HG03575 (cell line): ENCODE measurements around the gene GLOD4.
"Not testable (repeated sequence)": the region's sequence is repeated elsewhere in the genome, so short reads cannot be mapped to it uniquely, and the experiment has no call there.

Source experiments
- ATAC-seq: cut with Tn5 transposase; IDR thresholded peaks from one replicate; pipeline ENCODE4 v1.9.1; 2021; ENCODE audit not compliant: unreplicated experiment, insufficient number of reproducible peaks, low FRiP score; ENCODE audit errors: extremely low read depth

Gene GLOD4

GRCh38 chr17:781805-782731 lies at the start of gene GLOD4, which contains the start of gene MRM3:
TSS of gene GLOD4 (minus strand) at chr17:782280. CDS start at chr17:782255, 25 bp downstream.
TSS of gene MRM3 (plus strand) at chr17:782353. CDS start at chr17:782379, 26 bp downstream.
- no peak for ATAC-seq

GRCh38 chr17:830950-831349 lies 48.9 kb upstream of the GLOD4 start:
- no peak for ATAC-seq

- ATAC-seq = no peak
These were observed 48.3 kb upstream of the GLOD4 start for GRCh38 chr17:830381-830780.

GRCh38 chr17:829614-830013 lies 47.5 kb upstream of the GLOD4 start:
- ATAC-seq = not testable (repeated sequence)

- no peak for ATAC-seq
These were observed 46.7 kb upstream of the GLOD4 start for GRCh38 chr17:828761-829160.

- ATAC-seq = no peak
These were observed 44.7 kb upstream of the GLOD4 start for GRCh38 chr17:826778-827177.

- no peak for ATAC-seq
These were observed 43.1 kb upstream of the GLOD4 start for GRCh38 chr17:825216-825615.

- ATAC-seq = no peak
These were observed 42.3 kb upstream of the GLOD4 start for GRCh38 chr17:824378-824777.

- ATAC-seq = no peak
These were observed 41.4 kb upstream of the GLOD4 start for GRCh38 chr17:823501-823902.

- no peak for ATAC-seq
These were observed 37.2 kb upstream of the GLOD4 start for GRCh38 chr17:819251-819650.

GRCh38 chr17:814371-814770 lies 32.3 kb upstream of the GLOD4 start:
- no peak for ATAC-seq

- ATAC-seq = no peak
These were observed 30.6 kb upstream of the GLOD4 start for GRCh38 chr17:812638-813204.

- no peak for ATAC-seq
These were observed 29.1 kb upstream of the GLOD4 start for GRCh38 chr17:811051-811784.

- ATAC-seq = no peak
These were observed 25.6 kb upstream of the GLOD4 start for GRCh38 chr17:807523-808294.

- ATAC-seq = no peak
These were observed 24.9 kb upstream of the GLOD4 start for GRCh38 chr17:806781-807522.

GRCh38 chr17:806346-806745 lies 24.3 kb upstream of the GLOD4 start:
- no peak for ATAC-seq

GRCh38 chr17:805886-806285 lies 23.8 kb upstream of the GLOD4 start:
- ATAC-seq = not testable (repeated sequence)
